K562 (cell line): ENCODE measurements around the gene NUBPL. TPM values are rescaled to one million over a fixed set of nuclear protein-coding genes. Genes with fewer than 3 reads are reported as not detected.

Experiments
- FUS ChIP-seq: fragments of 200-400 bp; formaldehyde crosslinking; optimal IDR thresholded peaks from 2 replicates; pipeline ENCODE3; 2017; ENCODE audit warnings: low read depth, low read length
- KDM1A ChIP-seq, 2 experiments: fragments of 450-650 bp; IDR thresholded peaks; 2 replicates each; pipeline ENCODE4 v1.6.1; 2016; ENCODE audit warnings: mild to moderate bottlenecking in 2 of 2
- NFATC3 ChIP-seq: fragments of 450-650 bp; IDR thresholded peaks from 2 replicates; pipeline ENCODE4 v1.6.1; 2017; ENCODE audit warnings: mild to moderate bottlenecking
- POLR2A ChIP-seq: fragments of 450-650 bp; conservative IDR thresholded peaks from 2 replicates; pipeline ENCODE4 v1.6.1; 2016
- PRMT5 ChIP-seq: sonication (generic); formaldehyde crosslinking; IDR thresholded peaks from 2 replicates; pipeline ENCODE4 v1.5.0; 2020; ENCODE audit warnings: missing genetic modification reagents
- ZBTB17 ChIP-seq: fragments of 450-650 bp; formaldehyde crosslinking; IDR thresholded peaks from 2 replicates; pipeline ENCODE4 v1.4.0; 2020; ENCODE audit warnings: mild to moderate bottlenecking
- ZNF41 ChIP-seq: fragments of 250-450 bp; sonication (Bioruptor Pico); conservative IDR thresholded peaks from 2 replicates; pipeline ENCODE4 v1.4.0; 2020; ENCODE audit warnings: mild to moderate bottlenecking
- polyA plus RNA-seq, 8 experiments: library from polyadenylated mRNA; depleted of rRNA in 4 of 8; stranded (reverse) in 5 of 8; unstranded in 3 of 8; fragments of >200 nt; fragmentation: Nextera tagmentation in 2 of 8; fragmentation: Illumina TruSeq in 1 of 8; extraction: Ambion mirVana in 2 of 8; extraction: Trizol in 1 of 8; gene quantifications; 2 replicates each; pipeline versions ENCODE4 v1.2.1 to v1.2.3, GENCODE V29; 2011 to 2014; ENCODE audit warnings: inconsistent platforms in 1 of 8, missing spikeins in 1 of 8
- total RNA-seq, 7 experiments: library from RNA; depleted of rRNA in 6 of 7; stranded (reverse); fragments of >200 nt in 6 of 7; fragmentation: Illumina TruSeq in 2 of 7; extraction: Trizol in 2 of 7; gene quantifications; 2 replicates each; pipeline versions ENCODE4 v1.2.1 to v1.2.3, GENCODE V29; 2011 to 2021; ENCODE audit warnings: low replicate concordance in 1 of 7
- TF ChIP-seq, protein P1 (sequence below): fragments of 450-650 bp; IDR thresholded peaks from 2 replicates; pipeline ENCODE4 v1.6.1; 2018; ENCODE audit not compliant: partially characterized antibody
- TF ChIP-seq, protein P2 (sequence below), 2 experiments: fragments of 250-450 bp in 1 of 2; fragments of 450-650 bp in 1 of 2; sonication (Bioruptor Pico) in 1 of 2; IDR thresholded peaks; 2 replicates each; pipeline versions ENCODE4 v1.6.1 to v1.8.0; 2016 to 2021; ENCODE audit warnings: mild to moderate bottlenecking in 2 of 2, moderate library complexity in 2 of 2, missing compliant biosample characterization in 1 of 2, missing genetic modification characterization in 1 of 2
- TF ChIP-seq, protein P3 (sequence below): fragments of 250-450 bp; sonication (Bioruptor Pico); IDR thresholded peaks from 2 replicates; pipeline ENCODE4 v1.8.0; 2022; ENCODE audit warnings: moderate library complexity, mild to moderate bottlenecking, inconsistent platforms

Gene NUBPL
- total and polyA plus RNA-seq, 9 of the 15 experiments (the other 6 are each of a cell fraction or from before 2014, with no cell fraction given), result 3.2 to 8.7 (median 6.1) TPM

DNA sequence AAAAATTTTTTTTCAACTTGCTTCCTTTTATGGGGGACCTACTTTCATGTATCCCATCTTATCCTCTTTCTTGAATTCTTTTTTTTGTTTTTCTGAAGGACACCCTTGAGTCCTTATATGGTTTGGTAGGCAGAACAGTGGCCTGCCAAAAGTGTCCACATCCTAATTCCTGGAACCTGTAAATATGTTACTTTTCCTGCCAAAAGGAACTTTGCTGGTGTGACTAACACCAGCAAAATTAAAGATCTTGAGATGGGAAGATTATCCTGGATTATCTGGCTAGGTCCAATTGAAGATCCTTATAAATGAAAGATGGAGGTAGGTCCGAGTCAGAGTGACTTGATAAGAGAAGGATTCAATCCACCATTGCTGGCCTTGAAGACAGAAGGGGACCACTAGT is 5.3 kb downstream of the NUBPL start (continued):
- TF ChIP-seq PRMT5 (CRISPR knock-in tag) (no peak), ZBTB17 (no peak), ZNF41 (CRISPR knock-in tag) (no peak), POLR2A (no peak), KDM1A (IDR thresholded peaks at IDR 0.05) (no peak), NFATC3 (no peak), FUS (no peak)
- TF ChIP-seq, protein P1, sequence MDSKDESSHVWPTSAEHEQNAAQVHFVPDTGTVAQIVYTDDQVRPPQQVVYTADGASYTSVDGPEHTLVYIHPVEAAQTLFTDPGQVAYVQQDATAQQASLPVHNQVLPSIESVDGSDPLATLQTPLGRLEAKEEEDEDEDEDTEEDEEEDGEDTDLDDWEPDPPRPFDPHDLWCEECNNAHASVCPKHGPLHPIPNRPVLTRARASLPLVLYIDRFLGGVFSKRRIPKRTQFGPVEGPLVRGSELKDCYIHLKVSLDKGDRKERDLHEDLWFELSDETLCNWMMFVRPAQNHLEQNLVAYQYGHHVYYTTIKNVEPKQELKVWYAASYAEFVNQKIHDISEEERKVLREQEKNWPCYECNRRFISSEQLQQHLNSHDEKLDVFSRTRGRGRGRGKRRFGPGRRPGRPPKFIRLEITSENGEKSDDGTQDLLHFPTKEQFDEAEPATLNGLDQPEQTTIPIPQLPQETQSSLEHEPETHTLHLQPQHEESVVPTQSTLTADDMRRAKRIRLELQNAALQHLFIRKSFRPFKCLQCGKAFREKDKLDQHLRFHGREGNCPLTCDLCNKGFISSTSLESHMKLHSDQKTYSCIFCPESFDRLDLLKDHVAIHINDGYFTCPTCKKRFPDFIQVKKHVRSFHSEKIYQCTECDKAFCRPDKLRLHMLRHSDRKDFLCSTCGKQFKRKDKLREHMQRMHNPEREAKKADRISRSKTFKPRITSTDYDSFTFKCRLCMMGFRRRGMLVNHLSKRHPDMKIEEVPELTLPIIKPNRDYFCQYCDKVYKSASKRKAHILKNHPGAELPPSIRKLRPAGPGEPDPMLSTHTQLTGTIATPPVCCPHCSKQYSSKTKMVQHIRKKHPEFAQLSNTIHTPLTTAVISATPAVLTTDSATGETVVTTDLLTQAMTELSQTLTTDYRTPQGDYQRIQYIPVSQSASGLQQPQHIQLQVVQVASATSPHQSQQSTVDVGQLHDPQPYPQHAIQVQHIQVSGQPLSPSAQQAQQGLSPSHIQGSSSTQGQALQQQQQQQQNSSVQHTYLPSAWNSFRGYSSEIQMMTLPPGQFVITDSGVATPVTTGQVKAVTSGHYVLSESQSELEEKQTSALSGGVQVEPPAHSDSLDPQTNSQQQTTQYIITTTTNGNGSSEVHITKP, result no peak
- TF ChIP-seq, protein P2, sequence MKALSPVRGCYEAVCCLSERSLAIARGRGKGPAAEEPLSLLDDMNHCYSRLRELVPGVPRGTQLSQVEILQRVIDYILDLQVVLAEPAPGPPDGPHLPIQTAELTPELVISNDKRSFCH (CRISPR knock-in tag; IDR thresholded peaks at IDR 0.05), result no peak
- TF ChIP-seq, protein P2 (tag; IDR thresholded peaks at IDR 0.05), result no peak
- TF ChIP-seq, protein P3, sequence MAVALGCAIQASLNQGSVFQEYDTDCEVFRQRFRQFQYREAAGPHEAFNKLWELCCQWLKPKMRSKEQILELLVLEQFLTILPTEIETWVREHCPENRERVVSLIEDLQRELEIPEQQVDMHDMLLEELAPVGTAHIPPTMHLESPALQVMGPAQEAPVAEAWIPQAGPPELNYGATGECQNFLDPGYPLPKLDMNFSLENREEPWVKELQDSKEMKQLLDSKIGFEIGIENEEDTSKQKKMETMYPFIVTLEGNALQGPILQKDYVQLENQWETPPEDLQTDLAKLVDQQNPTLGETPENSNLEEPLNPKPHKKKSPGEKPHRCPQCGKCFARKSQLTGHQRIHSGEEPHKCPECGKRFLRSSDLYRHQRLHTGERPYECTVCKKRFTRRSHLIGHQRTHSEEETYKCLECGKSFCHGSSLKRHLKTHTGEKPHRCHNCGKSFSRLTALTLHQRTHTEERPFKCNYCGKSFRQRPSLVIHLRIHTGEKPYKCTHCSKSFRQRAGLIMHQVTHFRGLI (CRISPR knock-in tag), result no peak
- TF ChIP-seq, all 486 proteins: peak for 0
